Activated T-cell treated with anti-CD3 and anti-CD28 coated beads, Interleukin-2, amount 50 U/mL, for 4 hours (primary cell): ENCODE measurements around the gene IFIH1. TPM values are rescaled to one million over a fixed set of nuclear protein-coding genes. Genes with fewer than 3 reads are reported as not detected.

Source experiments
- ATAC-seq, 2 donors: fragments of 200-7000 bp; cut with Tn5 transposase; one replicate each; pipeline ENCODE4 v1.10.0; 2021
- DNase-seq: peaks from one replicate; pipeline ENCODE4 v3.0.0-alpha.2; 2020
- H3K27me3 Mint-ChIP-seq: one replicate; pipeline ENCODE4 v1.8.0; 2021; ENCODE audit warnings: low read depth, mixed read lengths
- H3K36me3 Mint-ChIP-seq: one replicate; pipeline ENCODE4 v1.8.0; 2022; ENCODE audit warnings: mixed read lengths; ENCODE audit not compliant: insufficient read depth
- H3K4me1 Mint-ChIP-seq: one replicate; pipeline ENCODE4 v1.8.0; 2021; ENCODE audit warnings: low read depth, mixed read lengths
- H3K4me3 Mint-ChIP-seq: one replicate; pipeline ENCODE4 v1.8.0; 2021; ENCODE audit warnings: mild to moderate bottlenecking, moderate library complexity, mixed read lengths
- H3K9me3 Mint-ChIP-seq: one replicate; pipeline ENCODE4 v1.8.0; 2021; ENCODE audit warnings: mixed read lengths
- total RNA-seq, 3 donors: library from RNA; stranded (reverse); gene quantifications; one replicate each; pipeline ENCODE4 v1.2.1, GENCODE V29; 2021

The IFIH1 gene
- total RNA-seq, 3 donors from 2014 or later = 12.8 to 17.2 (median 12.8) TPM

DNA sequence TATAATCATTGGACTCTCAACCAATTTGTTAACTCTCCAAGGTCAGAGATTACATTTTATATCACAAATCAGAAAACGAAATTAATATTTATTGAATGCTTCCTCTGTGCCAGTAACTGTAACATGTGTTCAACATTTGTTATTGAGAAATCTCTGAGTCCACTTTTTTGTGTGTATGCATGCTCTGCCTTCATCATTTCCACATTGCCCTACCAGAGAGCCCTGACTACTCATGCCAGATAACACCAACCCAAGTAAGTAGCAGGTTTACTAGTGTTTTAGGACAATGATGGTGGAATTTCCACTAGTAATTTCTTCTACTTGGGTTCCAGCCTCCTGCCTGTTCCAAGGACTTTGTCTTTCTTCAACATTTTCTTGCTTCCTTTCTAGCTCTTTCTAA, 61.1 kb downstream of the IFIH1 start:
- Mint-ChIP-seq H3K27me3 (peaks cover 7% of the 10 kb centered on the region), H3K36me3 (no peaks in the 10 kb centered on the region), H3K9me3 (no peaks in the 10 kb centered on the region), H3K4me1 (peaks cover 12% of the 10 kb centered on the region), H3K4me3 (no peak overlapping the region)
- no peak for ATAC-seq
- no peak for DNase-seq

- ATAC-seq (no peak), DNase-seq (no peak)
- H3K4me1 Mint-ChIP-seq = peaks cover 7% of the 10 kb centered on the region
- H3K36me3 Mint-ChIP-seq = no peaks in the 10 kb centered on the region
- H3K27me3 Mint-ChIP-seq = peaks cover 7% of the 10 kb centered on the region
- no peaks in the 10 kb centered on the region for H3K9me3 Mint-ChIP-seq
- no peak overlapping the region for H3K4me3 Mint-ChIP-seq
Measured at GRCh38 chr2:162256591-162256991, 61.9 kb downstream of the IFIH1 start.

DNA sequence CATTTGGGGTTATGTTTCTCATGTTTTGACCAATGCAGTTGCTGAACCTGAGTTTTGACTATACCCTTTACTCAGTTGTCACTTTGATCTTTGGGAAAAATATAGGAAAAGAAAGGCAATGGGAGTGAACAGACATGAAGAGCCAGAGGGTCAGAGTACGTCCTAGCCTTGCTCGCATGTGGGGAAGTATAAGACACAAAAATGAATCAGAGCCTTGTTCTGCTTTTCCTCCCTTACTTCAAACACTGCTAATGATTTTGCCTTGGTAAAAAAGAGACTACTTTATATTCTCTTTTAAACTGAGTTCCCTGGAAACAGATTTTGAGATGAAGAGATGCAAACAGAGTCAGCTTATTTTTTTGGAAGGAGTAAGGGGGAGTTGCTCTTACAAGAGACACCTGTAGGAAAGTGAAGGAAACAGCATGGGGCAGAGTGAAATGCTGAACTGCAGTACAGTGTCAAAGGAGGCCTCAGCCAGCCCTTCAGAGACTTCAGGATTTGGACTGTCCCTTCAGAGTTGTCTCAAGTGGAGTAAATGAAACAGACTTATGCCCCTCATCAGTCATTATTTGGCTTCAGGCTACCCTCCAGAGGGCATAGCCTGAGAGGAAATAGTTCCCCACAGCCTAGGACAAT, 64.1 kb downstream of the IFIH1 start:
- DNase-seq (no peak), ATAC-seq (no peak)
- H3K4me3 Mint-ChIP-seq = no peak overlapping the region
- H3K4me1 Mint-ChIP-seq = no peaks in the 10 kb centered on the region
- H3K27me3 Mint-ChIP-seq = peaks cover 7% of the 10 kb centered on the region
- H3K9me3 Mint-ChIP-seq = peaks cover 7% of the 10 kb centered on the region
- H3K36me3 Mint-ChIP-seq = no peaks in the 10 kb centered on the region

GRCh38 chr2:162253435-162253834, 65.0 kb downstream of the IFIH1 start:
- Mint-ChIP-seq H3K9me3 (peaks cover 7% of the 10 kb centered on the region), H3K4me1 (no peaks in the 10 kb centered on the region), H3K27me3 (peaks cover 7% of the 10 kb centered on the region), H3K4me3 (no peak overlapping the region), H3K36me3 (no peaks in the 10 kb centered on the region)
- DNase-seq = no peak
- ATAC-seq = no peak

DNA sequence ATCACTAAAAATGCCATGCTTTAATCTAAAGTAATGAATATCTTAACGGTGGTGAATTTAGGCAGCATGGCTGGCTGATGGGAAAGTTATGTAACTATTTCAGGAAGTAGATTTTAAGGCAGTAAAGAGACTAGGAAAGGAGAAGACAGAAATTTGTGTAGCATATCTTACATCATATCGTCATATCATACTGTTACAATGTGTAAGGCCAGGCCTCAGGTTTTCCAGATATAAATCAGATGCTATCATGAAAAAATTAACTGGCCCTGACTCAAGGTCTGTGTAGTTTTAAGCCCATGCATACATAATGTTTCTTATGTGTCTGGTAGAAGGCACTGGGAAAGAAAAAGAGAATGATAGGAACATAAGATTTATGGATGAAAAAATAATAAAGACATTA, 66.3 kb downstream of the IFIH1 start:
- ATAC-seq = no peak
- Mint-ChIP-seq H3K36me3 (no peaks in the 10 kb centered on the region), H3K9me3 (peaks cover 7% of the 10 kb centered on the region), H3K4me3 (no peak overlapping the region), H3K4me1 (no peaks in the 10 kb centered on the region), H3K27me3 (peaks cover 3% of the 10 kb centered on the region)
- no peak for DNase-seq

GRCh38 chr2:162245781-162246180, 72.7 kb downstream of the IFIH1 start:
- Mint-ChIP-seq H3K36me3 (no peaks in the 10 kb centered on the region), H3K4me1 (no peaks in the 10 kb centered on the region), H3K9me3 (peaks cover 7% of the 10 kb centered on the region), H3K27me3 (peaks cover 5% of the 10 kb centered on the region), H3K4me3 (no peak overlapping the region)
- no peak for DNase-seq
- ATAC-seq = no peak

GRCh38 chr2:162245061-162245460, 73.4 kb downstream of the IFIH1 start:
- DNase-seq (no peak), ATAC-seq (no peak)
- Mint-ChIP-seq H3K9me3 (peaks cover 1% of the 10 kb centered on the region), H3K4me3 (no peak overlapping the region), H3K36me3 (no peaks in the 10 kb centered on the region), H3K27me3 (peaks cover 11% of the 10 kb centered on the region), H3K4me1 (no peaks in the 10 kb centered on the region)

DNA sequence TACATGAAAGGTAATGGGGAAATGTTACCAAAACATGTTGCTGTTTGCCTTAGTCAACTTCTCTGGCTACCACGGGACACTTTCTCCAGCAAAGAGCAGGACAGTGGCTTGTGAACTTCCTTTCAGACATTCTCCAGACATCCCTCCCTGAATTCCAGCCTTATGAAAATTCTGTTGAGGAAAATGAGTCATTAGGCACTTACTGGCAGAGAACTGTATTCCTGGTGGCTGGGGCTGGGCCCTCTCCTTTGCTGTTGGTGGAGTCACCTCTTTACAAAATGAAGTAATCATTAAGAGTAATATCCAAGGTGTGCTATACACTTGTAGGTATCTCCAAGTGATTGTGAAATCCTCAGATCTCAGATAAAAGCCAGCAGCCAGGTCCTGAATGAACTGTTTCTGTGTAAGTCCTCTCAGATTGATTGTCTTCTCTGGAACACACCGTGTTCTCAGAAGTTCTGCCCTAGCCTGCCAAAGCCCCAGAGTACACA, 73.9 kb downstream of the IFIH1 start:
- no peaks in the 10 kb centered on the region for H3K36me3 Mint-ChIP-seq
- H3K4me3 Mint-ChIP-seq = no peak overlapping the region
- H3K9me3 Mint-ChIP-seq = no peaks in the 10 kb centered on the region
- ATAC-seq (no peak), DNase-seq (no peak)
- H3K4me1 Mint-ChIP-seq = no peaks in the 10 kb centered on the region
- H3K27me3 Mint-ChIP-seq = peaks cover 16% of the 10 kb centered on the region

GRCh38 chr2:162243715-162244114, 74.8 kb downstream of the IFIH1 start:
- DNase-seq = no peak
- Mint-ChIP-seq H3K4me1 (no peaks in the 10 kb centered on the region), H3K36me3 (no peaks in the 10 kb centered on the region), H3K9me3 (no peaks in the 10 kb centered on the region), H3K27me3 (peaks cover 21% of the 10 kb centered on the region), H3K4me3 (no peak overlapping the region)
- ATAC-seq = no peak

DNA sequence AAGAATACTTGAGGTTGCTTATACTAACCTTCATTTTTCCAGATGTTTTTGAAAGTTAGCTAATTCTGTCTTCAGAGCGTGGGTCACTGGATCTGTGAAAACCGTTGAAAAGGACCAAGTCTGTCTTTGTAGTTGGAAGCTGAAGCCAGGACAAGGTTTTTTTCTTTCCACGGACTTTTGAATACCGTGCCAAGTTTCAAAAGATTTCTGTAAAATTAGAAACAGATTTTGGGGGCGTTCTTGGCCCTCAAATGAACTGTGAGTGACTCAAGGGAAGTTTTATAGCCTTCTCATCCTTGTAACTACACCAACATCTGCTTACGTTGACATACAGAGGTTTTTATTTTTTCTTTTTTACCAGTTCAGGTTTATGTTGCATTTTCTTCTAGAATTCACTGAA, 75.2 kb downstream of the IFIH1 start, which contains the start of gene FAP:
Gene FAP (minus strand): TSS at position 152 of the 400 bp plus-strand sequence. CDS start 118 bp downstream, at position 34.
- ATAC-seq = no peak
- H3K36me3 Mint-ChIP-seq = no peaks in the 10 kb centered on the region

GRCh38 chr2:162242586-162243280, 75.8 kb downstream of the IFIH1 start:
- H3K27me3 Mint-ChIP-seq = peaks cover 21% of the 10 kb centered on the region
- no peak overlapping the region for H3K4me3 Mint-ChIP-seq
- ATAC-seq = no peak
- no peaks in the 10 kb centered on the region for H3K36me3 Mint-ChIP-seq
- H3K4me1 Mint-ChIP-seq = no peaks in the 10 kb centered on the region
- DNase-seq = no peak
- H3K9me3 Mint-ChIP-seq = no peaks in the 10 kb centered on the region

More for the DNA sequence above, 75.2 kb downstream of the IFIH1 start, which contains the start of gene FAP:
- H3K9me3 Mint-ChIP-seq = no peaks in the 10 kb centered on the region
- H3K27me3 Mint-ChIP-seq = peaks cover 21% of the 10 kb centered on the region
- H3K4me3 Mint-ChIP-seq = no peak within 1 kb of the TSS
- H3K4me1 Mint-ChIP-seq = no peaks in the 10 kb centered on the region
- no peak for DNase-seq

- Mint-ChIP-seq H3K36me3 (no peaks in the 10 kb centered on the region), H3K4me3 (no peak overlapping the region), H3K27me3 (peaks cover 26% of the 10 kb centered on the region), H3K9me3 (no peaks in the 10 kb centered on the region), H3K4me1 (no peaks in the 10 kb centered on the region)
- DNase-seq (no peak), ATAC-seq (no peak)
Measured at GRCh38 chr2:162241571-162241970, 76.9 kb downstream of the IFIH1 start.

- peaks cover 18% of the 10 kb centered on the region for H3K27me3 Mint-ChIP-seq
- H3K9me3 Mint-ChIP-seq = no peaks in the 10 kb centered on the region
- no peak for DNase-seq
- no peak for ATAC-seq
- H3K4me1 Mint-ChIP-seq = no peaks in the 10 kb centered on the region
- no peaks in the 10 kb centered on the region for H3K36me3 Mint-ChIP-seq
- no peak overlapping the region for H3K4me3 Mint-ChIP-seq
Measured at GRCh38 chr2:162234620-162235462, 83.6 kb downstream of the IFIH1 start.

DNA sequence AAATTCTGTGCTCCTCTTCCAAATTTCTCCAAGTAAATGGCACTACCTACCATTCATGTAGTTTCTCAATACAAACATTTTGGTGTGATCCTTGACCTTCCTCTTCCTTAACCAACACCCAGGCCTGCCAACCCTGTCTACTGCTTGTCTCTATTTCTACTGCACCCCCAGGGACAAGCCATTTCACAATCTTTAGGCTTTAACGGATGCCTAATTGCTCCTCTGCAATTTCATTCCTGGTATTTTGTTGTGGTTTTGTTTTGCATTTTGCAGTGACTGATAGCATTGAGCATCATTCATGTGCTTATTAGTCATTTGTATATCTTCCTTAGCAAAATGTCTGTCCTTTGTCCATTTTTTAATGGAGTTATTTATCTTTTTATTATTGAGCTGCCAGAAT, 85.3 kb downstream of the IFIH1 start:
- no peaks in the 10 kb centered on the region for H3K9me3 Mint-ChIP-seq
- DNase-seq (no peak), ATAC-seq (no peak)
- no peaks in the 10 kb centered on the region for H3K36me3 Mint-ChIP-seq
- no peaks in the 10 kb centered on the region for H3K4me1 Mint-ChIP-seq
- H3K27me3 Mint-ChIP-seq = peaks cover 10% of the 10 kb centered on the region
- H3K4me3 Mint-ChIP-seq = no peak overlapping the region
